Neural cell (in vitro differentiated cells): ENCODE results near the gene RIF1. TPM values are rescaled to one million over a fixed set of nuclear protein-coding genes. Genes with fewer than 3 reads are reported as not detected.

Source experiments
- H2AFZ ChIP-seq: fragments of 200-600, 300-800 bp; sonication (generic), shearing (Covaris generic); 2 replicates; pipeline ENCODE4 v1.6.0; 2014; ENCODE audit warnings: low read depth, mild to moderate bottlenecking, antibody characterized with exemption, low read length, moderate library complexity
- H3F3A ChIP-seq: fragments of 200-600 bp; shearing (Covaris generic); 2 replicates; pipeline ENCODE4 v1.6.1; 2016; ENCODE audit warnings: mild to moderate bottlenecking, moderate library complexity, mixed read lengths, antibody characterized with exemption, low read length; ENCODE audit not compliant: insufficient read depth, poor library complexity, severe bottlenecking
- H3K27ac ChIP-seq: fragments of 200-600, 300-800 bp; sonication (generic), shearing (Covaris generic); 2 replicates; pipeline ENCODE4 v1.5.1; 2014; ENCODE audit warnings: mild to moderate bottlenecking, low read length, moderate library complexity
- H3K27me3 ChIP-seq: fragments of 300-800, 200-600 bp; sonication (generic), shearing (Covaris generic); 2 replicates; pipeline ENCODE4 v1.6.0; 2014; ENCODE audit warnings: mild to moderate bottlenecking, low read depth, low read length, moderate library complexity; ENCODE audit not compliant: insufficient read depth
- H3K36me3 ChIP-seq: fragments of 300-800, 200-600 bp; sonication (generic), shearing (Covaris generic); 2 replicates; pipeline ENCODE4 v1.5.1; 2014; ENCODE audit warnings: mild to moderate bottlenecking, antibody characterized with exemption, low read length, moderate library complexity; ENCODE audit not compliant: insufficient read depth
- H3K4me2 ChIP-seq: fragments of 300-800, 200-600 bp; sonication (generic), shearing (Covaris generic); 2 replicates; pipeline ENCODE4 v1.6.0; 2014; ENCODE audit warnings: mild to moderate bottlenecking, low read length
- H3K4me3 ChIP-seq: fragments of 300-800, 200-600 bp; sonication (generic), shearing (Covaris generic); 2 replicates; pipeline ENCODE4 v1.5.1; 2014; ENCODE audit warnings: mild to moderate bottlenecking, low read length, moderate library complexity
- H3K79me2 ChIP-seq: fragments of 200-600 bp; shearing (Covaris generic); replicated peaks from 2 replicates; pipeline ENCODE4 v1.6.0; 2014; ENCODE audit warnings: mild to moderate bottlenecking, low read length, moderate library complexity; ENCODE audit not compliant: insufficient read depth
- H3K9ac ChIP-seq: fragments of 300-800, 200-600 bp; sonication (generic), shearing (Covaris generic); 2 replicates; pipeline ENCODE4 v1.6.1; 2016; ENCODE audit warnings: mild to moderate bottlenecking, low read length, mixed read lengths
- H3K9me2 ChIP-seq: fragments of 200-600 bp; shearing (Covaris generic); 2 replicates; pipeline ENCODE4 v1.6.1; 2016; ENCODE audit warnings: mild to moderate bottlenecking, low read length, mixed read lengths; ENCODE audit not compliant: insufficient read depth
- H3K9me3 ChIP-seq: fragments of 200-600, 300-800 bp; sonication (generic), shearing (Covaris generic); 2 replicates; pipeline ENCODE4 v1.6.1; 2016; ENCODE audit warnings: mild to moderate bottlenecking, mixed run types, low read length, moderate library complexity, mixed read lengths
- H4K20me1 ChIP-seq: fragments of 200-600 bp; shearing (Covaris generic); 2 replicates; pipeline ENCODE4 v1.6.1; 2016; ENCODE audit warnings: mild to moderate bottlenecking, mixed run types; ENCODE audit not compliant: insufficient read depth
- EP300 ChIP-seq: fragments of 450-650 bp; conservative IDR thresholded peaks from 2 replicates; pipeline ENCODE4 v1.6.1; 2014; ENCODE audit warnings: antibody characterized with exemption, mild to moderate bottlenecking, moderate library complexity; ENCODE audit not compliant: poor library complexity, severe bottlenecking
- EZH2 ChIP-seq: fragments of 200-600, 300-800 bp; shearing (Covaris generic), sonication (generic); IDR thresholded peaks from 2 replicates; pipeline ENCODE4 v1.6.1; 2014; ENCODE audit warnings: antibody characterized with exemption, low read length, borderline replicate concordance, mild to moderate bottlenecking; ENCODE audit not compliant: insufficient read depth, poor library complexity, severe bottlenecking
- MXI1 ChIP-seq: fragments of 450-650 bp; conservative IDR thresholded peaks from 2 replicates; pipeline ENCODE4 v1.6.1; 2014; ENCODE audit warnings: antibody characterized with exemption, mild to moderate bottlenecking; ENCODE audit not compliant: poor library complexity, severe bottlenecking
- POLR2AphosphoS5 ChIP-seq: IDR thresholded peaks from 2 replicates; pipeline ENCODE4 v1.6.1; 2012
- RAD21 ChIP-seq: fragments of 450-650 bp; conservative IDR thresholded peaks from 2 replicates; pipeline ENCODE4 v1.6.1; 2014; ENCODE audit warnings: antibody characterized with exemption, mild to moderate bottlenecking, moderate library complexity
- SMC3 ChIP-seq: fragments of 450-650 bp; conservative IDR thresholded peaks from 2 replicates; pipeline ENCODE4 v1.6.1; 2014; ENCODE audit warnings: antibody characterized with exemption, mild to moderate bottlenecking, moderate library complexity; ENCODE audit not compliant: poor library complexity
- TAF1 ChIP-seq: IDR thresholded peaks from 2 replicates; pipeline ENCODE4 v1.6.1; 2012; ENCODE audit warnings: low read depth
- polyA plus RNA-seq: library from polyadenylated mRNA; depleted of rRNA; stranded (reverse); fragments of >200 nt; gene quantifications from 2 replicates; pipeline ENCODE4 v1.2.3, GENCODE V29; 2014
- TF ChIP-seq, protein P1 (sequence below): IDR thresholded peaks from 2 replicates; pipeline ENCODE4 v1.6.1; 2012; ENCODE audit warnings: borderline replicate concordance
- TF ChIP-seq, protein P2 (sequence below): fragments of 450-650 bp; IDR thresholded peaks from 2 replicates; pipeline ENCODE4 v1.5.1; 2014; ENCODE audit warnings: antibody characterized with exemption, mild to moderate bottlenecking, moderate library complexity; ENCODE audit not compliant: poor library complexity, severe bottlenecking

Gene RIF1
- polyA plus RNA-seq, 1 donor from 2014 or later = 17.2 TPM

DNA sequence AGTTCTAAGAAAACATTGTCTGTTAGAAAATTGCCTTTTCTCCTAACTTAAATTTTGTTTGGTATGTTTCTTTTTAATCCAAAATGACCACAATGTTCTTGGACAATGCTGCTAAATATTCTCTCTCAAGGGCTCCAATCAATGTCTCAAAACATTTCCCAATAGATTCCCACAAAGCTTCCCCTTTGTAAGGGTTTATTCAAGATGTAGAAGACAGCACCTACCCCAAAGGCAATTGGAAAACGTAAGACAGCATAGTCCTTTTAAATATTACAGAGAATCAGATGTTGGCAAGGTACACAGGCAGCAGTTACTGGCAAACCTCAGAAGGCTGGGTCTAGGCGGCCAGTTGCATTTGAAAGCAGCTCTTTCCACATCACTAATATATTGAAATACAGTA, 18.3 kb upstream of the RIF1 start:
- Histone ChIP-seq H3F3A (no peaks in the 10 kb centered on the region), H3K27ac (no peak overlapping the region), H3K9ac (no peak overlapping the region), H3K79me2 (no peaks in the 10 kb centered on the region), H3K36me3 (no peaks in the 10 kb centered on the region), H3K4me3 (no peak overlapping the region), H4K20me1 (no peaks in the 10 kb centered on the region), H3K9me2 (no peaks in the 10 kb centered on the region), H3K4me2 (no peak overlapping the region), H3K9me3 (no peaks in the 10 kb centered on the region), H3K27me3 (no peaks in the 10 kb centered on the region), H2AFZ (no peak overlapping the region)
- TF ChIP-seq, protein P1, sequence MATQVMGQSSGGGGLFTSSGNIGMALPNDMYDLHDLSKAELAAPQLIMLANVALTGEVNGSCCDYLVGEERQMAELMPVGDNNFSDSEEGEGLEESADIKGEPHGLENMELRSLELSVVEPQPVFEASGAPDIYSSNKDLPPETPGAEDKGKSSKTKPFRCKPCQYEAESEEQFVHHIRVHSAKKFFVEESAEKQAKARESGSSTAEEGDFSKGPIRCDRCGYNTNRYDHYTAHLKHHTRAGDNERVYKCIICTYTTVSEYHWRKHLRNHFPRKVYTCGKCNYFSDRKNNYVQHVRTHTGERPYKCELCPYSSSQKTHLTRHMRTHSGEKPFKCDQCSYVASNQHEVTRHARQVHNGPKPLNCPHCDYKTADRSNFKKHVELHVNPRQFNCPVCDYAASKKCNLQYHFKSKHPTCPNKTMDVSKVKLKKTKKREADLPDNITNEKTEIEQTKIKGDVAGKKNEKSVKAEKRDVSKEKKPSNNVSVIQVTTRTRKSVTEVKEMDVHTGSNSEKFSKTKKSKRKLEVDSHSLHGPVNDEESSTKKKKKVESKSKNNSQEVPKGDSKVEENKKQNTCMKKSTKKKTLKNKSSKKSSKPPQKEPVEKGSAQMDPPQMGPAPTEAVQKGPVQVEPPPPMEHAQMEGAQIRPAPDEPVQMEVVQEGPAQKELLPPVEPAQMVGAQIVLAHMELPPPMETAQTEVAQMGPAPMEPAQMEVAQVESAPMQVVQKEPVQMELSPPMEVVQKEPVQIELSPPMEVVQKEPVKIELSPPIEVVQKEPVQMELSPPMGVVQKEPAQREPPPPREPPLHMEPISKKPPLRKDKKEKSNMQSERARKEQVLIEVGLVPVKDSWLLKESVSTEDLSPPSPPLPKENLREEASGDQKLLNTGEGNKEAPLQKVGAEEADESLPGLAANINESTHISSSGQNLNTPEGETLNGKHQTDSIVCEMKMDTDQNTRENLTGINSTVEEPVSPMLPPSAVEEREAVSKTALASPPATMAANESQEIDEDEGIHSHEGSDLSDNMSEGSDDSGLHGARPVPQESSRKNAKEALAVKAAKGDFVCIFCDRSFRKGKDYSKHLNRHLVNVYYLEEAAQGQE = no peak
- TF ChIP-seq EZH2 = no peak
- TF ChIP-seq, protein P2, sequence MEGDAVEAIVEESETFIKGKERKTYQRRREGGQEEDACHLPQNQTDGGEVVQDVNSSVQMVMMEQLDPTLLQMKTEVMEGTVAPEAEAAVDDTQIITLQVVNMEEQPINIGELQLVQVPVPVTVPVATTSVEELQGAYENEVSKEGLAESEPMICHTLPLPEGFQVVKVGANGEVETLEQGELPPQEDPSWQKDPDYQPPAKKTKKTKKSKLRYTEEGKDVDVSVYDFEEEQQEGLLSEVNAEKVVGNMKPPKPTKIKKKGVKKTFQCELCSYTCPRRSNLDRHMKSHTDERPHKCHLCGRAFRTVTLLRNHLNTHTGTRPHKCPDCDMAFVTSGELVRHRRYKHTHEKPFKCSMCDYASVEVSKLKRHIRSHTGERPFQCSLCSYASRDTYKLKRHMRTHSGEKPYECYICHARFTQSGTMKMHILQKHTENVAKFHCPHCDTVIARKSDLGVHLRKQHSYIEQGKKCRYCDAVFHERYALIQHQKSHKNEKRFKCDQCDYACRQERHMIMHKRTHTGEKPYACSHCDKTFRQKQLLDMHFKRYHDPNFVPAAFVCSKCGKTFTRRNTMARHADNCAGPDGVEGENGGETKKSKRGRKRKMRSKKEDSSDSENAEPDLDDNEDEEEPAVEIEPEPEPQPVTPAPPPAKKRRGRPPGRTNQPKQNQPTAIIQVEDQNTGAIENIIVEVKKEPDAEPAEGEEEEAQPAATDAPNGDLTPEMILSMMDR = no peak
- no peak for TF ChIP-seq POLR2AphosphoS5
- TF ChIP-seq TAF1 = no peak
- TF ChIP-seq EP300 = no peak
- no peak for TF ChIP-seq MXI1
- no peak for TF ChIP-seq SMC3
- no peak for TF ChIP-seq RAD21

DNA sequence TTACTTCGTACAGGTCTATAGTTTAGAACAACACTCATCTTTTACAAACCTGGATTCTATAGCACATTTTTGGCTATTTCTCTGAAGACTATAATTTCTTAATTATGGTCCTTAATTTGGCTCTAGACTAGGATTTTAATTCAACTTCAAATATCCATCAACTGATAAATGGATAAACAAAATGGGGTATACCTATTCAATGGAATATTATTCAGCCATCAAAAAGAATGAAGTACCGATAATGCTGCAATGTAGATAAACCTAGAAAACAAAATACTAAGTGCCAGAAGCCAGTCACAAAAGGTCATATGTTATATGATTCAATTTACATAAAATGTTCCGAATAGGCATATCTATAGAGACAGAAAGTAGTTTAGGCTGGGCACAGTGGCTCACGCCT, 15.2 kb upstream of the RIF1 start:
- H3K9ac ChIP-seq = no peak overlapping the region

More for the DNA sequence above, 15.2 kb upstream of the RIF1 start:
- Histone ChIP-seq H3K27ac (no peak overlapping the region), H3F3A (no peaks in the 10 kb centered on the region), H3K9me3 (no peaks in the 10 kb centered on the region), H3K4me2 (no peak overlapping the region), H3K27me3 (no peaks in the 10 kb centered on the region), H3K4me3 (no peak overlapping the region), H2AFZ (no peak overlapping the region), H4K20me1 (no peaks in the 10 kb centered on the region), H3K9me2 (no peaks in the 10 kb centered on the region), H3K36me3 (no peaks in the 10 kb centered on the region), H3K79me2 (no peaks in the 10 kb centered on the region)
- TF ChIP-seq, protein P2 = no peak
- no peak for TF ChIP-seq EZH2
- no peak for TF ChIP-seq EP300
- no peak for TF ChIP-seq RAD21
- no peak for TF ChIP-seq POLR2AphosphoS5
- TF ChIP-seq SMC3 = no peak
- no peak for TF ChIP-seq MXI1
- TF ChIP-seq, protein P1 = no peak
- TF ChIP-seq TAF1 = no peak
